HG03159 (cell line): ENCODE results near the gene PHOX2B.
"Not testable (repeated sequence)": the region's sequence is repeated elsewhere in the genome, so short reads cannot be mapped to it uniquely, and the experiment has no call there.

ENCODE experiments used
- ATAC-seq: cut with Tn5 transposase; IDR thresholded peaks from one replicate; pipeline ENCODE4 v1.9.1; 2021; ENCODE audit warnings: mild to moderate bottlenecking, moderate library complexity; ENCODE audit not compliant: unreplicated experiment

Gene PHOX2B

DNA sequence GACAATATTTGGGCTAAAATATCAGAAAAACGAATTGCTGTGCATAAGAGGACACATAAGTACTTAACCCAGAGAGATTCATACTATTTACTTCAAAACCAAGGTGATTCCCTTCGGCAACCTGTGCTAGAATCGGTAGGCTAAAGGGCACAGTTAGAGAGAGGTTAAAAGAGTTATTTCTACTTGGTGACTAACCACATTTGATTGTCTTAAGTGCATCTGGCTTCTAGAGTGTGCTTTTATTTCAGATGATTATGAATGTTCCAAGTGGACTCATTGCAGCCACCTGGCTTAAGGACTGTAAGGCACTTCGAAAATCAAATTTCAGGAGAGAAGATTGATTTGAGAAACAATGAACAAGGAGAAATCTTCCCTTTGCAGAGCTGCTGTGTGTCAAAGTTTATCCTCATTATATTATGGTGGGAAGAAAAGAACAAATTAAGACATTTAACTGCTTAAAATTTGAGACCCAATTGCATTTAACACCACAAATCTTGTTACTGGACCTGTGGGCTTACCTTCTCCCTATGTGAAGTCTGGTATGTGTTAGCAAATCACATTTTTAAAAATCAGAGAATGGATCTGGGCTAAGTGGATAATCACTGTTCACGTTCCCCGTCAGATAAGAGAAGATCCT is 34.0 kb downstream of the PHOX2B start:
- no peak for ATAC-seq

DNA sequence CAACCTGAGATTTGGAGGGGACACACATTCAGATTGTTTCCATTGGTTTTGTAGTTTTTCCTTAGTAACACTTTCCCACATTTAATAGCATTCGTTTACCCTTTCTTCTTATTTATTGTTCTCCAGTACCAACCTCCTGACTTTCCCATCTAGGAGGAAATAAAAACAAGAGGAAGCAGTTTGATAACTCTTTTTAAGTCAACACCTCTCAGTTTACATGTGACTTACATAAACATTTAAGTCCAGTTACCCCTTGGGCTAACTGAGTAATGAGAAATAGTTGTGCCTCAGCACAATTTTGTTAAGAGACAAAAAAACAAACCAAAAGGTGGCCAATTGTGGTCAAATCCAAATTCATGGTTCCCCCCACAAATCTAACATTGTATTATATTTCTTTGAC is 34.8 kb downstream of the PHOX2B start:
- ATAC-seq: no peak

DNA sequence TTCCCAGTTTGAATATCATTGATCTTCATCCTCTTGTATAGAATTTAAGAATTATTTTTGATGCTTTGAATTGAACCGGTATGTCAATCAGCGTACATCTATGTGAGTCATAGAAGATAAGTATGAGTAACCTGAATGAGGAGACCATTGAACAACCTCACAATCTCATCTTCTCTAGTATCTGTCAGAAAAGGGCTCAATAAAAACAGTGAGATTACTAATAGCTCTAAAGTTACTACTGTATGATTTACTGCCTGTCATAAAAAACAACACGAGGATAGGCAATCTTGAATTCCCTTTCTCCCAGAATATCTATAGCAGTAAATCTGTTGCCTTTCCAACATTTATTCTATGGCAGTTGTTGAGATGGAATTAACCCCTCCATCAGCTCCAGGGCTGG is 36.1 kb downstream of the PHOX2B start:
- no peak for ATAC-seq

DNA sequence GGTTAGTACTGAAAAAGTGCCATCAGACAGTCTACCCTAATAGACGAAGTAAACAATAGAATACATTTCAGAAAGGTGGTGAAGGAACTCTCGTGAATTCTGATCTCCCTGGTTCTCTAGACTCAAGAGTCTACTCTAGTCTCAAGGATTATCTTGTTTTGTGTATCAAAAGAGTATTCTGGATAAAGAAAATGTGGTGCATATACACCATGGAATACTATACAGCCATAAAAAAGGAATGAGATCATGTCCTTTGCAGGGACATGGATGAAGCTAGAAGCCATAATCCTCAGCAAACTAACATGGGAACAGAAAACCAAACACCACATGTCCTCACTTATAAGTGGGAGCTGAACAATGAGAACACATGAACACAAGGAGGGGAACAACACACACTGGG is 36.9 kb downstream of the PHOX2B start:
- ATAC-seq: not testable (repeated sequence)

DNA sequence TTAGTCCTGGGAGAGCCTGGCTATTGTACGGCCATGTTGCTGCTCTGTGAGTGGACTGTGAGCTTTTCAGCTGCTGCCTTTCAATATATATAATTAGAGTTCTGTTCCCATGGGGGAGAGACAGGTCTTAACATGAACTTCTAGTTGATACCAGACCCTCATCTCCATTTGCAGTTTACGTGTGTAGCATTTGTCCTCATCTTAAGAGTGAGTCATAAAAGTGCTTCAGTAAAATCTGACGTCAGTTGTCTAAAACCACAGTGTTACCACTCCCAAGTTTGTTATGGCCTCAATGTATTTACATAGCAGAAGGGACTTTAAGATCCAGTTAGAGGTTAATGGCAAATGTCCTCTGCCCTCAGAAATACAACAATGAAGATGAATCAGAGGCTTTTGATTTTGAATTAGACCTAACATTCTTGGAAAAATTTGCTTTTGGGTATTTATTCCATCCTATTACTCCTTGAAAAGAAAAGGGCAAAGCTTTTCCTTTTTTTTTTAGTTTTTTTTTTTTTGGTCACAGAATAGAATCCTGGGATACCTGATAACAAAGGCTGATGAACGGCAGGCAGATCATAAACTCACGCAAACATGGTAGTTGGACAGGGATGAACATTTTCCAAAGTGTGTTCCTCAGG is 38.6 kb downstream of the PHOX2B start:
- no peak for ATAC-seq

DNA sequence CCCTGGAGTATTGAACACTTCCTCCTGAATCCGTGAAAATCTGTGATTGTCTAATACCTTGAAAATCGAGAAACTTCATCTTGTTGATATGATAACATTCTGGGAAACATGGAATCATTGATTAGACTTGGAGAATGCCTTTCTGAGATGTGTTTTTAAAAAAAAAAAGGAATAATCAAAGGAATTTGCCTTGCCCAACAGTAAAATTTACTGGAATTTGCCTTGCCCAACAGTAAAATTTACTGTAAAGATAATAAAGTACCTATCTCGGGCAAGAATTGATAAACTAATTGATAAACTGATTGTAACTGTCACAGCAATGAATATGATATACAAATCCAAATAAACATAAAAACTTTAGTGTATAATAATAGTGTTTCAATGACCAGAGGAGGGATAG is 44.7 kb downstream of the PHOX2B start:
- ATAC-seq: no peak

DNA sequence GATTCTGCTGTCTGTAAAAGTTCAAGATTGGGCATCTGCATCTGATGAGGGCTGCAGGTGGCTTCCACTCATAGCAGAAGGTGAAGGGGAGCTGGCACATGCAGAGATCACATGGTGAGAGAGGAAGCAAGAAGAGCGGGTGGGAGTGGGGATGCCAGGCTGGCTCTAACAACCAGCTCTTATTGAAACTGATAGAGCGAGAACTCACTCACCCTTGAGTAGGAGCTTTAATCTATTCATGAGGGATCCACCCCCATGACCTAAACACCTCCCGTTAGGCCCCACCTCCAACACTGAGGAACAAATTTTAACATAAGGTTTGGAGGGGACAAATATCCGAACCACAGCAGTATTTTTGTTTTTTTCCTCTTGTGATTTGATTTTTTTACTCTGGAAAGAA is 45.8 kb downstream of the PHOX2B start:
- ATAC-seq: no peak

DNA sequence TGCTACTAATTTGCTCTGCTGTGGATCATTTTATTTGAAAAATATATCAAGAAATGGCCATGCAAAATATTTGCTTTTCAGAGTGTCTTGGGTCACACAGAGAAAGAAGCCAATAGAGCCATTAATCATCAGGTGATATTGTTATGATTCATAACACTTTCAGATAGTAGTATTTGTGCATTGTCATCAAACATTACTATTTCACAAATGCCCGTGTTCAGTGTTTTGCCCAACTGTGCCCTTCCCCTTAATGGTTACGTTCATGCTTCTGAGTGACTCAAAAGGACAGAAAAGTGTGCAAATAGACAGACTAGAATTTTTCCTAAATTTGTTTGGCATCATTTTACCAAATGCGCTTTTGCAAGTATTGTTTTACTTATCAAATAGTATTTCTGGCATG is 46.5 kb downstream of the PHOX2B start:
- no peak for ATAC-seq

DNA sequence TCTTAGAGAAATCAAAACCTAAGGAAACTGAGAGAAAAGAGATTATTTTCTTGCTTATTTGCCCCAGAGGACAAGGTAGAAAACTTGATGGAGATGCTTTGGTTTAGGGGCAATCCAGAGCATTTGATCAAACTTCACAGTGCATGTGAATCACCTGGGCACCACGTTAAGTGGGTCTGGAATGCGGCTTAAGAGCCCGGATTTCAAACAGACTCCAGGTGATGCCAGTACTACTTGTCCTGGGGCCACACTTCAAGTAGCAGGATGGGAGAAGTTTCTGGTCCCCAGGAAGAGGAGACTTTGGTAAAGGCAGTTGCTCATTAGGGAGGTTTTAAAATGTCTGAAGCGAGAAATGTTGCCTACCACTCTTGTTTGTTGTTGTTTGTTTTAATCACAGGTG is 51.8 kb downstream of the PHOX2B start:
- ATAC-seq: no peak

DNA sequence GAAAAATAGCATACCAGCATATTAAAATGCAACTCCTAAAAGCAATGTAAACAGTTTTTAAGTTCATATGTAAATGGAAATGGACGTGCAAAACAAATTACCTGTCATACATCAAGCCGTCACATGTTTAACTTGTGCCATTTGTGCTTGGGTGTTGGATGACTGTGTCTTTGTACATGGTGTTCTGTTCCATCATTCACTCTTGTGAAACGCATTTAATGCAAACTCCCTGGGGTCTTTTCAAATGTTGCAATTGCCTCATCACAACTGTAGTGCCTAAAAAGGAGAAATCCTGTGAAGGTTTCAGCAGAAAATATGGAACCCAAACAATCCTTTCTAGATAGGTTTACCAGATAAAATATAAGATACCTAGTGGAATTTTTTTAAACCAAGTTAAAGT is 52.4 kb downstream of the PHOX2B start:
- no peak for ATAC-seq
